Activated naive CD4-positive, alpha-beta T cell treated with anti-CD3 and anti-CD28 coated beads, Interleukin-2, amount 50 U/mL, for 72 hours (primary cell): ENCODE results near the gene NME4. TPM values are rescaled to one million over a fixed set of nuclear protein-coding genes. Genes with fewer than 3 reads are reported as not detected.
"Not testable (repeated sequence)": the region's sequence is repeated elsewhere in the genome, so short reads cannot be mapped to it uniquely, and the experiment has no call there.

Experiments used
- ATAC-seq, 2 donors: fragments of 150-1000 bp; cut with Tn5 transposase; 2 replicates each; pipeline ENCODE4 v1.10.0; 2021; ENCODE audit warnings: mild to moderate bottlenecking in 2 of 2, moderate library complexity in 2 of 2
- DNase-seq, 2 donors: peaks; one replicate each; pipeline ENCODE4 v3.0.0; 2021 to 2022; ENCODE audit warnings: low spot score in 2 of 2
- H3K27ac Mint-ChIP-seq, 2 donors: one replicate each; pipeline ENCODE4 v1.8.0; 2022; ENCODE audit warnings: mild to moderate bottlenecking in 2 of 2, mixed read lengths in 2 of 2
- H3K36me3 Mint-ChIP-seq, 2 donors: one replicate each; pipeline ENCODE4 v1.8.0; 2022; ENCODE audit warnings: mixed read lengths in 2 of 2
- H3K9me3 Mint-ChIP-seq, 2 donors: one replicate each; pipeline ENCODE4 v1.8.0; 2022; ENCODE audit warnings: mixed read lengths in 2 of 2
- total RNA-seq, 2 donors: library from RNA; stranded (reverse); gene quantifications; one replicate each; pipeline ENCODE4 v1.2.3, GENCODE V29; 2022

The NME4 gene
- total RNA-seq, 2 donors from 2014 or later = 15.6 to 58.4 TPM

DNA sequence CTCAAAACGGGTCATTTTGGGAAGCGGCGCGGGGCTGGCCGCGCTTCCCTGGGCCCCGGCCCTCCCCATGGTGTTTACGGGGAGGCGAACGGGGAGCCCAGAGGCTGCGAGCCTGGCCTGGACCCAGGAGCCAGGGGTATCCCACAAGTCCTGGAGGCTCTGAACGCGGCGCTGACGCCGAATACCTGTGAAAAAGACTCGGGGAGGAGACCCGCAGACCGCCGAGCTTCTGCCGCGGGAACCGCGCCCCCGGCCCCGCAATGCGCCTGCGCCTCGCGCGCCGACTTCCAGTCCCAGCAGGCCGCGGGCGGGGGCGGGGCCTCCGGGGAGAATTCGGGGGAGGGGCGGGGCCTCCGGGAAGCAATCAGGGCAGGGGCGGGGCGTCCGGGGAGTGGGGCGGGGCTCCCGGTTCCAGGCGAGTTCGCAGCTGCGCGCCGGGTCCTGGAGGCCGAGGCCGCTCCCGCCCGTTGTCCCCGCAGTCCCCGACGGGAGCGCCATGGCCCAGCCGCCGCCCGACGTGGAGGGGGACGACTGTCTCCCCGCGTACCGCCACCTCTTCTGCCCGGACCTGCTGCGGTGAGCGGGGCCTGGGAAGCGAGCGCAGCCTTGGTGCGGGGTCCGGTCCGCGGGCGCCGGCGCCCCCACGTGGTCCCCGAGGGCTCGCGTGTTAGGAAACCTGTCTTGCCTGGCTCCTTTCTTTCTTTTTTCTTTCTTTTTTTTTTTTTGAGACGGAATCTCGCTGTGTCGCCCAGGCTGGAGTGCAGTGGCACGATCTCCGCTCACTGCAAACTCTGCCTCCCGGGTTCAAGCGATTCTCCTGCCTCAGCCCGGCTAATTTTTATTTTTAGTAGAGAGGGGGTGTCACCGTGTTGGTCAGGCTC, 4.7 kb downstream of the NME4 start, which contains the start of gene DECR2:
DECR2 (plus strand) TSS at position 418 of the 881 bp plus-strand sequence; CDS start at position 497, 79 bp downstream.
- H3K27ac Mint-ChIP-seq = peak within 1 kb of the TSS; percentile 86 to 91
- no peaks in the 10 kb centered on the region for H3K9me3 Mint-ChIP-seq
- H3K36me3 Mint-ChIP-seq = no peaks in the 10 kb centered on the region
- ATAC-seq (peak; percentile 89), DNase-seq (peak; percentile 95 to 97)

- ATAC-seq = no peak
- peak overlapping the region in 1 of 2 donors; percentile 75 for H3K27ac Mint-ChIP-seq
- no peaks in the 10 kb centered on the region for H3K36me3 Mint-ChIP-seq
- no peak for DNase-seq
- H3K9me3 Mint-ChIP-seq = no peaks in the 10 kb centered on the region
These were observed 8.0 kb downstream of the NME4 start for GRCh38 chr16:404971-405486.

DNA sequence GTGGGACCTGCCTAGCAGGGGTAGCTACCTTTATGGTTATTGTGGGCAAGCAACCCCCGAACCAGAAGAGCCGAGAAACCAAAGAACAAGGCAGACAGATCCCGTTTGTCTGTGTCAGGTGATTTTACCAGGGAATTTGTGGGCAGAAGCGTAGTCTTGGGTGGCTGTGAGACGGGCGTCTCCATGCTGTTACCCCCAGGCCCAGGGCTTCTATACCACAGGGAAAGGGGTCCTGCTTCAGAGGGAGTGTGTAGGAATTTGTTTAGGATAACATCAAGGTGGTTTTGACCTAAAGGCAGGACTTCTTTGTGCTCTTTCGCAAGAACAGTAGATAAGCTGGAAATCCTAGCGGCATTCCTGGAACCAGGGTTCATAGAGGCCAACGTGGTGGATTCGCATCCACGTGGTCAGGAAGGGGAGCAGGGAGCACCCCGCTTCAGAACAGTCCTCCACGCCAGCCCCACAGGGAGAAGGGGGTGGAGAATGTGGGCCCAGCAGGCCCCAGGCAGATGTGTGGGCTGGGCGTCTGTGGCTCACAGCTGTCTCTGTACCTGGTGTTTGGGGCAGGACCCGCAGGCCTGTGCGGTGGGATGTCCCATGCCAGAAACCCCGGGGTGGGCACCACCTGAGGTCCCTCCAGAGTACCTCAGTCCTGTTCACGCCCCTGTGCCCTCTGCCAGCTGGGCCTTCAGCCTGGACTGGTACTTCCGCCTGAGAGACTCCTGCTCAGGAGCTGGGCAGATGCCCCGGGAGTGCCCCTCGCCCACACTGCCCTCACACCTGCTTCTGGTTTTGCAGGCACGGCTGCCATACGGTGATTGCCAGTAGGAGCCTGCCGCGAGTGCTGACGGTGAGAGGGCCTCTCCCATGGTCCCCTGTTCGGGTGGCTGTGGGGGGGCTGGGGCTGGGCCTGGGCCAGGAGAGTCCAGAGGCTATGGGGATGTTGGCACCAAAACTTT, 8.8 kb downstream of the NME4 start:
- Mint-ChIP-seq H3K9me3 (no peaks in the 10 kb centered on the region), H3K27ac (peak overlapping the region in 1 of 2 donors; percentile 75), H3K36me3 (no peaks in the 10 kb centered on the region)
- DNase-seq (no peak), ATAC-seq (no peak)

GRCh38 chr16:407253-407652, 10.3 kb downstream of the NME4 start:
- Mint-ChIP-seq H3K36me3 (no peaks in the 10 kb centered on the region), H3K27ac (no peak overlapping the region), H3K9me3 (no peaks in the 10 kb centered on the region)
- DNase-seq (no peak), ATAC-seq (no peak)

GRCh38 chr16:410516-411178, 13.6 kb downstream of the NME4 start:
- Mint-ChIP-seq H3K36me3 (no peaks in the 10 kb centered on the region), H3K9me3 (no peaks in the 10 kb centered on the region), H3K27ac (no peak overlapping the region)
- no peak for DNase-seq
- ATAC-seq = no peak

DNA sequence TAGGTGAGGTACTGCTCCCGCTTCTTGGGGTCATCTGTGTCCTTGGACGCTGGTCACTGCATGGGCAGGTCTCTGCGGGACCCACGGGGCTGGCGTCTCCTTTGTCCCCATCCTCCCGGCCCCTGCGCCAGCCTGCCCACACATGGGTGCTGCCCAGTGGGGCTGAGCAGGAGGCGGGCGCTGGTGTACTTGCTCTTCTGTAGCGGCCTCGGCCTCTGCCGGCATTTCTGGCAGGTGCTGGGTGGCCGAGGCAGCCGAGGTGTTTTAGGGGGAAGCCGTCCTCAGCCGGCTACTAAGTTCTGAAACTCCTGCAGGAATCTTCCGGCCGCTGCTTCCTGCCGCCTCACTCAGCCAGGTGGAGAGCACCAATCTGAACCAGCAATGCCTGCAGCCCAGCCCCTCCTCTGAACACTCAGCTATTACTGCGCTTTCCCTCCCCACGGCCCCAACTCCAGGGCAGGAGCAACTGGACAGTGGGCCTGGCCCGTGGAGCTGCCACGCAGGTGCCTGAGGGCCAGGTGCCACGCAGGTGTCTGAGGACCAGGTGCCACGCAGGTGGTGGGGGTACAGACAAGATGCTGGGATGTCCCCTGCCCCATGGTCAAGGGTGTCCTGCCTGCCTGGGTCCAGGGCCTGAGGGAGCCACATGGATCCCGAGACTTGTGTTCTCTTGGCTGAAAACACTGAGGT, 14.7 kb downstream of the NME4 start:
- ATAC-seq (no peak), DNase-seq (no peak)
- no peaks in the 10 kb centered on the region for H3K36me3 Mint-ChIP-seq
- H3K9me3 Mint-ChIP-seq = no peaks in the 10 kb centered on the region
- no peak overlapping the region for H3K27ac Mint-ChIP-seq

DNA sequence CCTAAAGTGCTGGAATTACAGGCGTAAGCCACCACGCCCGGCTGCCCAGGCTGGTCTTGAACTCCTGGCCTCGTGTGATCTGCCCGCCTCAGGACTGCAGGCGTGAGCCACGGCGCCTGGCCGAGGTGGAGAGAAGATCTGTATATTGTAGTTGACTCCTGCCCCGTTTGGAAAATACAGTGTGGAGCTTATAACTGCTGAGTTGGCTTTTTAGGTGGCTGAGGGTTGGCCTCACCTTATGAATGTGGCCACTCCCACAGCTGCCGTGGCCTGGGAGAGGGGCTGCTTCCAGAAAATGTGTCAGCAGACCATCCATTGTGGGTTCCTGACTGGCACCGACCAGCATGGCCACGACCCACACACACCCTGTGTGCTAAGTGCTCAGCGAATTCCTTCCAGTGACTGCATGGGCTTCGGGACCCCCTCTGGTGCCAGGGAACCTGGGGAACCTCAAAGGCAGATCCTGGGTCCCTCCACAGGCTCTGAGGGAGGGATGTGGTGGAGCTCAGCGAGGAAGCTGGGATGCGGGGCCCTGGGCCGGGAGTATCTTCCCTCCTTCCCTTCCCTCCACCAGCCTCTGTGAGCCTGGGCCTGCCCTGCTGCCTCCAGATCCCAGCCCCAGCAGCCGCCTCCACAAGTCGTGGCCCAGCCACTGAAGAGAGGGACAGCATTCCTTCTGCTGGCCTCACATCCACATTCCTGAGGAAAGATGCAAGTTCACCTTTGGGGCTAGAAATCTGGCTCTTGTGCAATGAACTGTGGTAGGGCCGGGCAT, 17.6 kb downstream of the NME4 start:
- Mint-ChIP-seq H3K27ac (no peak overlapping the region), H3K36me3 (no peaks in the 10 kb centered on the region), H3K9me3 (no peaks in the 10 kb centered on the region)
- ATAC-seq (no peak), DNase-seq (no peak)

- H3K36me3 Mint-ChIP-seq, H3K9me3 Mint-ChIP-seq, ATAC-seq, DNase-seq, H3K27ac Mint-ChIP-seq: not testable (repeated sequence)
These were observed 18.1 kb downstream of the NME4 start for GRCh38 chr16:415170-415498.

DNA sequence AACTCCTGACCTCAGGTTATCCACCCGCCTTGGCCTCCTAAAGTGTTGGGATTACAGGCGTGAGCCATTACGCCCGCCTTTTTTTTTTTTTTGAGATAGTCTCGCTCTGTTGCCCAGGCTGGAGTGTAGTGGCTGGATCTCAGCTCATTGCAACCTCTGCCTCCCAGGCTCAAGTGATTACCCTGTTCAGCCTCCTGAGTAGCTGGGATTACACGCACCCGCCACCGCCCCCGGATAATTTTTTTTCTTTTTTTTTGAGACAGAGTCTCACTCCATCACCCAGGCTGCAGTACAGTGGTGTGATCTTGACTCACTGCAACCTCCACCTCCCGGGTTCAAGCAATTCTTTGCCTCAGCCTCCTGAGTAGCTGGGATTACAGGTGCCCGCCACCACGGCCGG, 25.2 kb downstream of the NME4 start:
- not testable (repeated sequence) for H3K27ac Mint-ChIP-seq, DNase-seq, H3K36me3 Mint-ChIP-seq, H3K9me3 Mint-ChIP-seq, ATAC-seq

GRCh38 chr16:424033-424622, 27.1 kb downstream of the NME4 start:
- peak overlapping the region in 1 of 2 donors; percentile 60 for H3K27ac Mint-ChIP-seq
- ATAC-seq (no peak), DNase-seq (no peak)
- peaks cover 0 to 6% of the 10 kb centered on the region in 2 donors for H3K36me3 Mint-ChIP-seq
- no peaks in the 10 kb centered on the region for H3K9me3 Mint-ChIP-seq

DNA sequence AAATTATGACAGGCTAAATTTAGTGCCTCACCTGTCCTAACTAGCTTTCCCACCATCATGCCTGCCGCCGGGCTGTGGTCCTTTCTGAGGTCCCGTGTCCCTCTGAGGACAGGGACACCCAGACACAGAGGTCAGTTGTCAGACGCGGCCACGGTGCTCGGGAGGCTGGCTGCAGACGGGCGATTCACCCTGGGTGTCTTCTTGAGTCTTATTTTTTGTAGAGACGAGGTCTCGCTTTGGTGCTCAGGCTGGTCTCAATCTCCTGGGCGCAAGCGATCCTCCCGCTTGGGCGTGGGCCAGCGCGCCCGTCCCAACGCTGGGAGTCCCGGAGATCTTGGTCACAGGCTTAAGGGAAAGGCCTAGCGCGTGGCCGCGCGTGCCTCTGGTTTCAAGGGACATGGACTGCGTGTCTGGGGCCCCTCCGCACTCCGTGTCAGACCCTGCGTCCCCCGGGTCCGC, 27.7 kb downstream of the NME4 start:
- H3K36me3 Mint-ChIP-seq = peaks cover 0 to 6% of the 10 kb centered on the region in 2 donors
- DNase-seq (no peak), ATAC-seq (no peak)
- peak overlapping the region; percentile 60 to 61 for H3K27ac Mint-ChIP-seq
- no peaks in the 10 kb centered on the region for H3K9me3 Mint-ChIP-seq

- peak; percentile 92 to 95 for ATAC-seq
- H3K27ac Mint-ChIP-seq = peak within 1 kb of the TSS; percentile 61 to 72
- H3K9me3 Mint-ChIP-seq = no peaks in the 10 kb centered on the region
- peaks cover 0 to 6% of the 10 kb centered on the region in 2 donors for H3K36me3 Mint-ChIP-seq
- peak; percentile 85 to 89 for DNase-seq
These were observed 28.2 kb downstream of the NME4 start, which contains the start of gene RAB11FIP3 for GRCh38 chr16:425082-425718. RAB11FIP3 (plus strand) TSS chr16:425649; CDS start chr16:426007, 358 bp downstream.

DNA sequence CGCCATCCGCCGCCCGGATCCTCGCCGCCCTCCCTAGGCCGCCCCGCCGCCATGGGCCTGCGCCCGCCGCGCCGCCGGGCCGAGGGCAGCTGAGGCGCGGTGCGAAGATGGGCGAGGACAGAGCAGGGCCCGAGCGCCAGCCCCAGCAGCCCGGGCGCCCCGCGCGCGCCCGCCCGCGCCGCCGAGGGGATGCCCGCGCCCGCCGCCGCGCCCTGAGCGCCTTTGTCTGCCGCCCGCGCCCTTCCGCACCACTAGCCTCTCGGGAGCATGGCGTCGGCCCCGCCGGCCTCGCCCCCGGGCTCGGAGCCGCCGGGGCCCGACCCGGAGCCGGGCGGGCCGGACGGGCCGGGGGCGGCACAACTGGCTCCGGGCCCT, 28.7 kb downstream of the NME4 start:
- ATAC-seq = peak; percentile 68 to 75
- peak; percentile 55 to 68 for DNase-seq
- H3K36me3 Mint-ChIP-seq = peaks cover 0 to 6% of the 10 kb centered on the region in 2 donors
- peak overlapping the region in 1 of 2 donors; percentile 61 for H3K27ac Mint-ChIP-seq
- no peaks in the 10 kb centered on the region for H3K9me3 Mint-ChIP-seq

DNA sequence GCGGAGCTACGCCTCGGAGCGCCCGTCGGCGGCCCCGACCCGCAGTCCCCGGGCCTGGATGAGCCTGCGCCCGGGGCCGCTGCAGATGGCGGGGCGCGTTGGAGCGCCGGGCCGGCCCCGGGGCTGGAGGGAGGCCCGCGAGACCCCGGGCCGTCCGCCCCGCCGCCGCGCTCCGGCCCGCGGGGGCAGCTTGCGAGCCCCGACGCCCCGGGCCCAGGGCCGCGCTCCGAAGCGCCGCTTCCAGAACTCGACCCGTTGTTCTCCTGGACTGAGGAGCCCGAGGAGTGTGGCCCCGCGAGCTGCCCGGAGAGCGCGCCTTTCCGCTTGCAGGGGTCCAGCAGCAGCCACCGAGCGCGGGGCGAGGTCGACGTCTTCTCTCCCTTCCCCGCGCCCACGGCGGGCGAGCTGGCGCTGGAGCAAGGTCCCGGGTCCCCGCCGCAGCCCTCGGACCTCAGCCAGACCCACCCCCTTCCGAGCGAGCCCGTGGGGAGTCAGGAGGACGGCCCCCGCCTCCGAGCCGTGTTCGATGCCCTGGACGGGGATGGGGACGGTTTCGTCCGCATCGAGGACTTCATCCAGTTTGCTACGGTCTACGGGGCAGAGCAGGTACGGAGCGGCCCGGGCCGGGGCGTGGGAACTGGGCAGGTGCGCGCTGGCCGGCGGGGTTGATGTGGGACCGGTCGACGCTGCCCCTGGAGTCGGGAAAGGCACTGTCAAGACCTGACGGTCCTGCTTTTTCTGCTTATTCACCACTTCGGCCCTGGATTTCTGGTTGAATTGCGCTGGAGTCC, 29.3 kb downstream of the NME4 start:
- ATAC-seq = peak in 1 of 2 donors; percentile 4
- Mint-ChIP-seq H3K27ac (peak overlapping the region in 1 of 2 donors; percentile 1), H3K36me3 (peaks cover 0 to 6% of the 10 kb centered on the region in 2 donors), H3K9me3 (no peaks in the 10 kb centered on the region)
- DNase-seq = peak in 1 of 2 donors; percentile 18
